ENCODE results near the gene BCAS4.
"Not testable (repeated sequence)": the region's sequence is repeated elsewhere in the genome, so short reads cannot be mapped to it uniquely, and the experiment has no call there.

BCAS4 gene, protein sequence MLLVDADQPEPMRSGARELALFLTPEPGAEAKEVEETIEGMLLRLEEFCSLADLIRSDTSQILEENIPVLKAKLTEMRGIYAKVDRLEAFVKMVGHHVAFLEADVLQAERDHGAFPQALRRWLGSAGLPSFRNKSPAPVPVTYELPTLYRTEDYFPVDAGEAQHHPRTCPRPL

DNA sequence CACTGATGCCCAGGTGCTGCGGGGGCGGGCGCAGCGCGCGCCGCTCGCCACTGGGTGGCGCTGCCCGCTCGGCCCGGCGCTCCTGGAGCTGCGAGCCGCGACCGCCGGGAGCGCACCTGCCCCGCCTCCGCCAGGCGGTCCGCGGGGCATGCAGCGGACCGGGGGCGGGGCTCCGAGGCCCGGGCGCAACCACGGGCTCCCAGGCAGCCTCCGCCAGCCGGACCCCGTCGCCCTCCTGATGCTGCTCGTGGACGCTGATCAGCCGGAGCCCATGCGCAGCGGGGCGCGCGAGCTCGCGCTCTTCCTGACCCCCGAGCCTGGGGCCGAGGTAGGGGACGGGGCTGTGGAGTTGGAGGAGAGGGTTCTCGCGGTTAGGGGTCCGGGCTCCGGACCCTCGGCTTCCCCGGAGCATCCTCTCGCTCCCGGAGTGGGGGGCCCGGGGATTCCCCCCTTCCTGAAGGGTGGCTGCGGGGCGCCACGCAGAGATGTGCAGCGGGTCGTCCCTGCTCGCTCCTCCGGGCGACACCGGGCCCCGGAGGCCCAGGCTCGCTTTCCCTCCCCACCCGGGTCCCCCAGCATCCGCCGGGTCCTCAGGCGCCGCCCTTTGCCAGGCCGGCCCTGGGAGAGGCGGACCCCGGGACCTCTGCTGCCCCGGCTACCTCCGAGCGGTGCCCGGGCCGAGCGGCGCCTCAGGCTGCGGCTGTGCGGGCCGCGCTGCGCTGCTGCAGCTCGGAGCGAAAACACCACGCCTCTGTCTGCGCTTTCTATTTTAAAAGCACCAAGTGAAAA is at the start of gene BCAS4:
Gene BCAS4, plus strand, starts transcription at position 216 of the 789 bp plus-strand sequence. Its CDS starts 23 bp downstream, at position 239.
- peak; percentile 72 for DNase-seq (ENCODE audit: low read depth)

DNA sequence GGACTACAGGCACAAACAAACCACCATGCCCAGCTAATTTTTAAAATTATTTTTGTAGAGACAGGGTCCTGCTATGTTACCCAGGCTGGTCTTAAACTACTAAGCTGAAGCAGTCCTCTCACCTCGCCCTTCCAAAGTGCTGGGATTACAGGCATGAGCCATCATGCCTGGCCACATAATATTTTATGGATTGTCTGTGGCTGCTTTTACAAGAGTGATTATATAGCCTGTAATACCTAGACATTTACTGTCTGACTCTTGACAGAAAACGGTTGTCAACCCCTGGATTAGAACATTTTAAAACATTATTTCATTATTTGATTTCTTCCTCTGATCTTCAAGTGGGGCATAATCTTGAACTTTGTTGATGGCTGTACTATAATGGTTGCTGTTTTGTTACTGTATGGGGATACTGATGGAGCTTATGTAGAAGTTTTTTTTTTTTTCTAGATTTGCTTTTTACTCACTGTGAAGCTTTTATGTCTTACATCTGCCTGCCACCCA is 49.2 kb upstream of the BCAS4 start:
- no peak for DNase-seq (ENCODE audit: low read depth)

DNA sequence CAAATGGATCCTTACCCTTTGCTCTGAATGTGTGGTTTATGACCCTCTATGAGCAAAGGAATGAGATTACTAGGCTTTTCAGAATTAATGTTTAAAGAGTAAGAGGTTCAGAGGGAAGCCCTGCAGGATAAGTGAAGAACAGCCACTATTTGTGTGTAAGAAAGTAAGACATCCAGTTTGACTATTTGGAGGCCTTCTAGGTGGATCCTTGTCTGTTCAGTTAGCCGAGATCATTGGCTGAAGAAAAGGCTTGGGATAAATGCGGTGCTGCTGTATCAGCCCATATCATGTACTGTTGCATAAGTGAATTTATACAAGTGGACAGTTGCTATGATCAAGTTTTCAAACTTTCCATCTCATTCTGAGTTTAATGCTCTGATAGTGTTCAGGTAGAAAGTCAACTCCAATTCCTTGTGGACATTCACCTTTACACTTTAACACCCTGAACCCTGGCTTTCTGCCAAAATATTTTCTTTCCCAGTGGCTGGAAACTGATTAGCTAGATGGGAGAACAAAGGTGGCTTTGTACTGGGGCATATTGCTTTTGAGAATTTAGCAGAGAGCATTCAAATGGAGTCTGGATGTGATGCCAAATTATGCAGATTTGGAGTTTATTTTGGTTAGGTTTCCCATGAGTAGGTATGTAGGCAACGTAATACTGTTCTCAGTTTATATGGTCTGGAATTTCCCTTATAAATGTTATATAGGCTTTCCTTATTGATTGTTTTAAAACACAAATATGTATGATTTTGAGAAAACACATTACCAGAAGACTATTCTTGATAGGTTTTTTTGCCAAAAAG is 48.5 kb upstream of the BCAS4 start:
- DNase-seq (ENCODE audit: low read depth): no peak

DNA sequence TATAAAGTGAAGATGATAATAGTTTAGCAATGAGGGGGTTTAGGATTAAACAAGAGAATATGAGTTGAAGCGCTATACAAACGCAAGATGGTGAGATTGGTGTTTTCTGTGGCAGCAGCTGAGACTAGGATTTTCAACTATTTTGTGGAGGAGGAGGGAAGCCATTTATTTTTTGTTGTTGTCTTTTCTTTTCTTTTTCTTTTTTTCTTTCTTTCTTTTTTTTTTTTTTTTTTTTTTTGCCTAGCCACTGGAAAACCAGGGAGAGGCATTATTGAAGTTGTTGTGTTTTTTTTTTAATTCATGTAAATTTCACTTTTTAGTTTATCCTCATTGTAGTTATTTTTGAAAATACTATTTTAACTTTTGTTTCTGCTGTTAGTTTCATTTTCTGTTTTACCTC is 47.6 kb upstream of the BCAS4 start:
- DNase-seq (ENCODE audit: low read depth): no peak

DNA sequence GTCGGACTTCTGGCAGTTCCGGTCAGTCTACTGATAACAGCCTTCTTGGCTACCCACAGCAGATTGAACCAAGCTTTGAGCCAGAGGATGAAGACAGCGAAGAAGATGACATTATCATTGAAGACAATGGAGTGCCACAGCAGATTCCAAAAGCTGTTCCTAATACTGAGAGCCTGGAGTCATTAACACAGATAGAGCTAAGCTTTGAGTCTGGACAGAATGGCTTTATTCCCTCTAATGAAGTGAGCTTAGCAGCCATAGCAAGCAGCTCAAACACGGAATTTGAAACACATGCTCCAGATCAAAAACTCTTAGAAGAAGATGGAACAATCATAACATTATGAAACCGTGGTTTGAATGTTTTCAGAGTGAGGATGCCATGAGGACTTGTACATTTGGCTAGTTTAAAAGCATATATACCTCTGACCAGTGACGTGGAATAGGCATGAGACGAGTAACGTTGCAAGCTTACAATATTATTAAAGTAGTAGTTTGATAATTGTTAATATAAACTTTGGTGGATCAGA is 44.7 kb upstream of the BCAS4 start:
- DNase-seq (ENCODE audit: low read depth): peak; percentile 52

DNA sequence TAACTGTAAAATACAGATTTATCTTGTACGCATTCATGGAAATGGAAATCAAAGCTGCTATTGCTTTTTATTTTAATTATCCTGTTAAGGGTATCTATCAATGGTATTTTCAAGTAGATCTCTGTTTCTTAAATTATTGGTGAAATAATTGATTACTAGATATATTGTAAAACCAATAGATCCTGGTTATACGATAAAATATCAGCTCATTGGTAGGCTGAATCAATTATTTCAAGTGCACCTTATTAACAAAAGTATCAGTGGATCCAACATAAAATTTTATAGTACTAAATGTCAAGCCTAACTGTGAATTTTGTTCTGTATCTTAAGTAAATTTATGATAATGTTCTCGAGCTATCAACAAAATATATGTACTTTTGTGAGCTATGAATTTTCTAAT is 41.7 kb upstream of the BCAS4 start:
- DNase-seq (ENCODE audit: low read depth): no peak

DNA sequence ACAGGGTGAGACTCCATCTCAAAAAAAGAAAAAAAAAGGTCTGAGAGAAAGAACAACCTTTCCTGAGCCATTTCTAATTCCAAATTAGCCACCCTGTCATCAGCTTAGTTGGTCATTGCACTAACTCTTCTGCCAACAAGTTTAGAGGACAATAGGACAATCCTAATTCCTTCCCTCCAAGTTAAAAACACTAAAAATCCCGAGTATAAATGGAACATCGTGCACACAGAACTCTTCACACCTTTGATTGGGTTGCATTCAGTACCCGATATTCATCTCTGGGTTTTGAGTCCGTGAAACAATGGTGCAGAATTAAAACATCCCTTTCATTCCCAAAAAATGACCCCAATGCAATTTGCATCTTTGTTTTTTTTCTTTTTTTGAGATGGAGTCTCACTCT is 40.4 kb upstream of the BCAS4 start:
- no peak for DNase-seq (ENCODE audit: low read depth)

DNA sequence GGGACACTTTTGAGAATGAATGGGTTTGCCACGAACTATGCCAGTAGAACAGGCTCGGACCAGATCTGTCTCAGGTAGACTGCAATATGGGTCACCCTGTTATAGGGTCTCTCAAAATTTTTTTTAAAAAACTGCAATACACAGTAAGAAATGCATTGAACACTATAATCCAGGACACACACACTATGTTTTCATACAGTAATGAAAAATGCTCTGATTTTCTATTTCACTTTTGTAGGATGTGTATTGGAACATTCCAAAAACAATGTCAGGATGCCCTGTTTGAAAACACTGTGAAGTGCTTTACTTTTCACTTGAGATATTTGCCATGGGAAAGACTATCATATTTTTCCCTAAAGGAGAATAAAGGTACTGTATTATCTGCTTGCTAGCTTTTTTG is 38.4 kb upstream of the BCAS4 start:
- DNase-seq (ENCODE audit: low read depth): no peak

DNA sequence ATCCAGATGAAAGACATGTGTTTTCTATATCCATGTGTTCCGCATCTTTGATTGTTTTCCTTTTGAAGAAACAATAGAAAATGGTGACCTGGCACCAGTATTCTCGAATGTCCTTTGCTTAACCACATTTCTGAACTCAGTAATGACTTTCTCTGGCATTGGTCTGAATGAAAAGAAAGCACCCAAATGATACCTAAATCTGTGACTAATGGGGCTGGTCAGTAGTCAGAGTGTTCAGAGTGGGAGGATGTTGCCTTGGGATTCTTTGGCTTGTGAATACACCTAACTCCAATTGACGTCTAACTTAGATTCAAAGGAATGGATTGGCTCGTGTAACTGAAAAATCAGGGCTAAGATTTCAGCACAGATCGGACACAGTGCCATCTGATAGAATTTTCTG is 36.4 kb upstream of the BCAS4 start:
- DNase-seq (ENCODE audit: low read depth): peak; percentile 67

DNA sequence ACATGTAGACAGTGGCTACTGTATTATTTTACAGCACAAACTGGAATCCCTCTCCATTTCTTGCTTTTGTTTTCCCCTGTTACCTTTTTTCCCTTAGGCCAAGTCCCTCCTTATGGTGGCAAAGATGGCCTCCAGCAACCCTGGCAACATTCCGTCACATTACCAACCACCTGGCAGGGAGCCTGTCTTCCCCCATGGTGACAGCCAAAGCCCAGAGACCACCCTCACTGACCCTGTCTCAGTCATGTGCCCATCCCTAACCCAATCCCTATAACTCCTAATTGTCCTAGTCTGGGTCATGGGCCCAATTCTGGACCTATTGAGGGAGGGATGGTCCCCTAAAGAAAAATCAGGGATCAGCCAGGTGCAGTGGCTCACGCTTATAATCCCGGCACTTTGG is 35.9 kb upstream of the BCAS4 start:
- DNase-seq (ENCODE audit: low read depth): no peak

DNA sequence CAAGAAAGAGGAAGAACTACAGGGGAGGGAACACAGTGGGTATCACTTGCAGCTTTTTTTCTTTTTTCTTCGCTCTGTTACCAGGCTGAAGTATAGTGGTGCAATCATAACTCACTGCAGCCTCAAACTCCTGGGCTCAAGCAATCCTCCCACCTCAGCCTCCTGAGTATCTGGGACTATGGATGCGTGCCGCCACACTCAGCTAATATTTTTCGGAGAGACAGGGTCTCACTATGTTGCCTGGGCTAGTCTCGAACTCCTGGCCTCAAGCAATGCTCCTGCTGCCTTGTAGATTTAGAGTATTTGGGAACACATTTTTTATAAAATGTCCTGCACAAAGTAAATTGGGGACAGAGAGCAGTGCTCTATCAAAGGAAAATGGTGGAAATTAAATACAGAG is 35.2 kb upstream of the BCAS4 start:
- DNase-seq (ENCODE audit: low read depth): no peak

DNA sequence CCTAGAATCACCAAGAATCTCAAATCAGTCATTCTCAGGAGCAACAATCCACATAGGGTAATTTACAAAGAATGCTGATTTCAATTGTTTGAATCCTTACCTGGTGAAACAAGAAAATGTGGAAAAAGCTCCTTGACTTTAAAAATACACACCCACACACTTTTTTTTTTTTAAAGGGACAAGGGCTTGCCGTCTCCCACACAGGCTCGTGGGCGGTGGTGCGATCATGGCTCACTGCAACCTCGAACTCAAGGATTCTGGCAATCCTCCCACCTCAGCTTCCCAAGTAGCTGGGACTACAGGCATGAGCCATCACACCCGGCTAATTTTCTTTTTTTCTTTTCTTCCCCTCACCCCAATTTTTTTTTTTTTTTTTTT is 32.8 kb upstream of the BCAS4 start:
- no peak for DNase-seq (ENCODE audit: low read depth)

DNA sequence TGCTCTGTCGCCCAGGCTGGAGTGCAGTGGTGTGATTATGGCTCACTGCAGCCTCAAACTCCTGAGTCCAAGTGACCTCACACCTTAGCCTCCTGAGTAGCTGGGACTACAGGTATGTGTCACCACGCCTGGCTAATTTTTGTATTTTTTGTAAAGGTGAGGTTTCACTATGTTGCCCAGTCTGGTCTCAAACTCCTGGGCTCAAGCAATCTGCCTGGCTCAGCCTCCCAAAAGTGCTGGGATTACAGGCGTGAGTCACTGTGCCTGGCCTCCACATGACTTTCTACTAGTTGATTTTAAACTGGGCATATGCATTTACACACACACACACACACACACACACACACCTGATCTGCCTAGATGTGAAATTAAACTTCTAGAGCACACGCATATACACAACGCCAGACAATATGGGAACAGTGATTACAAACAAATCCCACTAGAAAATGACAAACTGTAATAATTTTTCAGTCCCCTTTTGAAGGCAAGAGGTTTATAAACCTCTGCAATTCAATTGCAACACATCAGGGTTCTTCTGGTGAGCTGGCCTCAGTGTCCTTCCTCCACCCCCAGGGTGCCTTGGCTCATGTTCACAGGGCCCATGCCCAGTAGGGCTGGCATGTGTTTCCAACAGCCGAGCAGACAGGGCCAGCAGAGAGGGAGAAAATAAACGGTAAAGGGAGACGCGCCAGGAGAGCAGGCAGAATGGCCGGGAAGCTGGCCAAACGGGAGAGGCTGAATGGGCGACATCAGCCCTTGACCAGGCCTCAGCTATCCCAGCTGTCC is 32.2 kb upstream of the BCAS4 start:
- peak; percentile 96 for DNase-seq (ENCODE audit: low read depth)

DNA sequence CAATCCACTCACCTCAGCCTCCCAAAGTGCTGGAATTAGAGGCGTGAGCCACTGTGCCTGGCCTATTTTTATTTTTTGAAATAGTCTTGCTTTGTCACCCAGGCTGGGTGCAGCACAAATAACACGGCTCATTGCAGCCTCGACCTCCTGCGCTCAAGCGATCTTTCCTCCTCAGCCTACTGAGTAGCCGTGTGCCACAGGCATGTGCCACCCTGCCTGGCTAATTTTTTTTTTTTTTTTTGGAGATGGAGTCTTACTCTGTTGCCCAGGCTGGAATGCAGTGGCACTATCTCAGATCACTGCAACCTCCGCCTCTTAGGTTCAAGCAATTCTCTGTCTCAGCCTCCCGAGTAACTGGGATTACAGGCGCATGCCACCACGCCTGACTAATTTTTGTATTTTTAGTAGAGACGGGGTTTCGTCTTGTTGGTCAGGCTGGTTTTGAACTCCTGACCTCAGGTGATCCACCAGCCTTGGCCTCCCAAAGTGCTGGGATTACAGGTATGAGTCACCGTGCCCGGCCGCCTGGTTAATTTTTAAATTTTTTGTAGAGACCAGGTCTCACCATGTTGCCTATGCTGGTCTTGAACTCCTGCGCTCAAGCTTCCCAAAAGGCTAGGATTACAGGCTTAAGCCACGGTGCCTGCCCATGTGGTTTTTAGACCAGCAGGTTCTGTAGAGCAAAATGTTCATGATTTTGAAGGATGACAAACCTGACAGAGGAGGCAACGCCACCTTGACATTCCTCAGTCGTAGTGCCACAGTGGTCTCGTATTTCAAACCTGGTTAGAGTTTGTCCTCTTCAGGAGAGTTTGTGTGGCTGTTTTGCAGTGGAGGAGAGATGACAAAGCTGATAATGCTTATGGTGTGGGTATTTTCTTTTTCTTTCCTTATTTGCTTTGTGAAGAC is 31.1 kb upstream of the BCAS4 start:
- not testable (repeated sequence) for DNase-seq (ENCODE audit: low read depth)

DNA sequence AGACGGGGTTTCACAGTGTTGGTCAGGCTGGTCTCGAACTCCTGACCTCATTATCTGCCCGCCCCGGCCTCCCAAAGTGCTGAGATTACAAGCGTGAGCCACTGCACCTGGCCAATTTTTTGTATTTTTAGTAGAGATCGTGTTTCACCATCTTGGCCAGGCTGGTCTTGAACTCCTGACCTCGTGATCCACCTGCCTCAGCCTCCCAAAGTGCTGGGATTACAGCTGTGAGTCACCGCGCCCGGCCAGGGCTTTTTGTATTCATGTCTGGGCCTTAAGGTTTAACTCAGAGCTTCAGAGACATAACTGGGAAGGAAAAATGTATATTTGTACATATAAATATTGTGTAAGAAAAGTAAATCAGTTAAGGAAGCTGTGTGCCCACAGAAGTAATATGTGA is 29.6 kb upstream of the BCAS4 start:
- not testable (repeated sequence) for DNase-seq (ENCODE audit: low read depth)

DNA sequence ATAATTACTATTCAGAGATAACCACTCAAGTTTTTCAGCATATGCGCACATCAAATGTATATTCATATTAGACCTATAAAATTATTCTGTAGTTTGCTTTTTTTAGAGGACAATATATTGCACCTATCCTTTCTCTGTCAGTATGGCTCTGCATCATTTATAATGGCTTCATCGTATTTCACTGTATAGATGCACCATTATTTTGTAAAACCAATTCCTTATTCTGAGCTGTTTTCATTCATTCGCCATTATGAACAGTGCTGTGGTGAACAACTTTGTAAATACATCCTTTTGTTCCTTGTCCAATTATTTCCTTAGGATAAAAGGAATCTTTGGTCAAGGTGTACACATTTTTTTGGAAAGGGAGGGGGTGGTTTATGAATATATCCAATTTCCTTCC is 29.2 kb upstream of the BCAS4 start:
- DNase-seq (ENCODE audit: low read depth): no peak

DNA sequence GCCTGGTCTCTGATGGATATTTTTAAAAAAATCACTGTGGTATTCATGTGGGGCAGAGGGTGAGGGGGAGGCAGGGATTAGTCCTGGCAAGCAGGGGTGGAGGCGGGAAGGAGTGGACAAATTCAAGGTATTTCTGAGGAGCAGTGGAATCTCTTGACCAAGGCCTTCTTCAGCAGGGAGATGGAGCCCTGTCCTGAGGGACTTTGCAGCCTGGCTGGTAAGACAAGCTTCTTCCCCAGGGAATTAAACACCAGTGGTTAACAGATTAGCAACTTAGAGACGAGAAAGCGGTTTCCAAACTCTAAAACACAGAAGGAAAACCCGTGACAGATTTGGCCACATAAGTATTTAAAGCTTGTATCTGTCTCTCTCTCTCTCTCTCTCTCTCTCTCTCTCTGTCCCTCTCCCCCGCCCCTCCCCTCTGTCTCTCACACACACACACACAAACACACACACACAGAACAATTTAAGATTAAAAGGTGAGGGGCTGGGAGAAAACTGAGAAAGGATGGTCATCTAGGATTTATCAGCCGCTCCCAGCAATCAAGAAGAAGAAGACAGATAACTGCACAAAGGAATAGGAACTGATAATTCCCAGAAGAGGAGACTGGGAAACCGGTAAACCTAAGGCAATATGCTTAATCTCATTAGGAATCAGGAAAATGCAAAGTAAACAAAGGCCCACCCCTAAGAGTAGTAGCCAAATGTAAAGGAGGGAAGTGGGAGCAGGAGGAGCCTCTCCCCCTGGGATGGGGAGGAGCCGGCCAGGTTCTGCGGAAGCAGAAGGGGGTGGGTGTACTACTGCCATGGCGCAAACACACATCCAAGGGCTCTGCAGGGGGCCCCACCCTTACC is 27.7 kb upstream of the BCAS4 start:
- DNase-seq (ENCODE audit: low read depth): peak; percentile 62

DNA sequence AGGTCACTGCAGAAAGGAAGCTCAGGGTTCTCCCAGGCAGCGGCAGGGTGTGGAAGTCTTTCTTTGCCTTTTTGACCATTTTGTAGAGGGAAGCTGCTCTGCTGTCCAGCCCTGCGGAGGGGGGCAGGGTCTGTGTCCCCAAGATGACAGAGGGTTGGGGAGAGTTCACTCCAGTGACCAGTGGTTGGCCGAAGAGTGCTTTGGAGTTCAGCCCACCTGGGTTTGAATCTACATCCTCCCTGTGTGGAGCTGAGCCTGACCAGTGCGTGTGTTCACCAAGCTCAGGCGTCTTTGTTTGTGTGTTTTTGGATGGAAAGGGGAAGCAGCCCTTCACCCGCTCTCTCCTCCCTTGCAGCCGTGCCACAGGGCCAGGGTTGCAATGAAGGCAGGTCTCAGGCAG is 25.9 kb upstream of the BCAS4 start:
- DNase-seq (ENCODE audit: low read depth): not testable (repeated sequence)

DNA sequence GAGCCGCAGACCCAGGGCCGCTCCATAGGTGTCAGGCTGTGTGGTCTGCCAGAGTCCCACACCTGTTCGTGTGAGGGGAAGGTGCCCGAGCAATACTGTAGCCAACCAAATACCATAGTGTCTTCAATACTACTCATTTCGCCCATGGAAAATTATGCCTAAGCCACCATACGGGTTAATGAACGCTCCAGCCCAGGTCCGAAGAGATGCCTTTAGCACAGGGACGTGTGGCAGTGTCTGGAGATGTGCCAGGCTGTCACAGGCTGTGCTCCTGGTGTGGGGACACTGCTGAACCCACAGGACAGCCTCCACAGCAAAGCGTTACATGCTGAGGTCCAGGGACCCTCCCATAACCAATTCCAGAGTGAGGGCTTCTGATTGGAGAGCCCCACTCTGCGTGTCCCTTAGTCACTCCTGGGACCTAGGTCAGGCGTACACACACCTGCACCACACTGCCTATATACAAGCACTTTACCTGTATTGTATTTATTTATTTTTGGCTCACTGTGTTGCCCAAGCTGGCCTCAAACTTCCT is 25.2 kb upstream of the BCAS4 start:
- DNase-seq (ENCODE audit: low read depth): not testable (repeated sequence)
